ENCODE measurements around the gene MGME1.

The MGME1 gene

DNA sequence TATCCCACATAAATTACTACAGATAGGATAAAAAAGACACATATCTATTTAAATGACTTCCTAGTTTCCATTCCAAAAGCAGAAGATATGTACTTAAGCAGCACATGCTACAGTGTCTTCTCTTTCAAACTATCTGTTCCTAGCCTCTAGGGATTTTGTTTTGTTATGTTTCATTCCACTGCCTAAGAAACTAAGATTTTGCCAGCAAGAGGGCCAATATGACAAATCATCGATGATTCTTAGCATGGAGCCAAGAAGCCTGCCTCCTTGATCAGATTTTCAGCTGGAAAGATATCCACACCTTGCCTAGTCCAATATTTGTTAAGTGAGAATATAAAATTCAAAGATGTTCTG, 7.3 kb upstream of the MGME1 start:
- no peak for DNase-seq

DNA sequence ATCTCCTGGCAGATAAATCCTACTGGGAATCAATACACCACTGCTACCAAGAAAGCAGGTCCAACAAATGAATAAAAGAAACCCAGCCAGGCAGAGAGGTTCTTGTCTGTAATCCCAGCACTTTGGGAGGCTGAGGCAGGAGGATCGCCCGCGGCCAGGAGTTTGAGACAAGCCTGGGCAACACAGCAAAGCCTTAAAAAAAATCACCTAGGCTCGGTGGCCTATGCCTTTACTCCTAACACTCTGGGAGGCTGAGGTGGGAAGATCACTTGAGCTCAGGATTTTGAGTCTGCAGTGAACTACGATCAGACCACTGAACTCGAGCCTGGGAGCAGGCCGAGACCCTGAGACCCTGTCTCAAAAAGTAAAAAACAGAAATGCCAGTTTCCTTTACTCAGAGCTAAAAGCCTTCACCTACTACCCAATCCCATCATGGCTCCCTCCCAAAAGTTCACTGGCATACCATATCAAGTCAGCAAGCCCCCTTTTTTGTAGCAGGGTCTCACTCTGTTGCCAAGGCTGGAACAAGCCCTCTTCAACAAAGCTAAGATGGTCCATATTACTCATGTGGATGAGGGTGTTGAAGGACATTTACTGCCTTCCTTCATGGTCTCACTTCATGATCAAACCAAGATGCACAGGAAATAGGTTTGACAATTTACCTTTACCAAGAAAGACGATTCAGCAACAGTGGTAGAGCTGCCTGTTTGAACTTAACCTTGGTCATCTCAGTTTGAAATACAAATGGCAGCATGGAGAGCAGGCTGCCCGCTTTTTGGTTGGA, 5.5 kb upstream of the MGME1 start:
- peak; percentile 56 for DNase-seq

- no peak for DNase-seq
These were observed 4.7 kb upstream of the MGME1 start for GRCh38 chr20:17964073-17964472.

- DNase-seq = no peak
These were observed 4.2 kb upstream of the MGME1 start for GRCh38 chr20:17964632-17965031.

GRCh38 chr20:17965042-17965697, 3.6 kb upstream of the MGME1 start:
- peak; percentile 53 for DNase-seq

GRCh38 chr20:17966432-17967310, 2.1 kb upstream of the MGME1 start:
- DNase-seq = no peak

DNA sequence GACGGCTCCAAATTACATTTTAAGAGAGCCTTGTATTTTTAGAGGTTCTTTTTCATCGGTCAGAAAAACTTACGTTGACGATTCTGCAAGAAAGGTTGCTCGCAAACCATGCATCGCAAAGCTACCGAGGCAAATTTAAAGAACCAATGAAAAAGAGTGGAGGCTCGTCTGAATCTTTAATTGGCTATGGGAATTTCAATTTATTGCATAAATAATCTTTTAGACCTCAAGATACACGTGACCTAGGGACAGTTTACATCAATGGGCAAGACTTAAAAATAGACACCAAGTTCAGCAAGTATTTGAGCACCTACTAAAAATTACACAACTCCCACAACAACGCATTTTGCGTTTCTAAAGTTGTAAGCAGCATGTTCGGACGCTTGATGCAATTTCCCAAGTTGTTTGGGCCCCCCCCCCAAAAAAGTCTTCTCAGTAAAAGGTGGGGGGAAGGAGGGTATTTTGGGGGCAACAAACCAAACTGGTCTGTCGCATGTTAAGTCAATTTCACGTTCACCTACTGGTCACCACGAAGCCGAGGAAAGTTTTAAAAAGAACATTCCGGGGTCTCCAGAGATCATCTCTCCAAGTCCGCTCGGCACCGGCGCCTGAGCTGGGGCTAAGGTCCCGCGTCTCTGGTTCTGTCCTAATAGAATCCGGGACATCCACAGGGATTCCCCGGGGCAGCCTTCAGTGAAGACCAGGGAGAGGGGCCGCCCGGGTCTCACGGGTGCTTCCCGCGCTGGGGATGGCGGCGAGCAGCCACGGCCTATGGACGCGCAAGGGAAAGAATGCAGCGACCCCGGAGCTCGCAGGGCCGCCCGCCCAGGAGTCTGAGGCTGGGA, 1.1 kb upstream of the MGME1 start:
- DNase-seq = no peak

GRCh38 chr20:17969278-17969883, 563 bp downstream of the MGME1 start:
- no peak for DNase-seq

GRCh38 chr20:17969884-17970409, 1.1 kb downstream of the MGME1 start:
- DNase-seq = peak; percentile 61

DNA sequence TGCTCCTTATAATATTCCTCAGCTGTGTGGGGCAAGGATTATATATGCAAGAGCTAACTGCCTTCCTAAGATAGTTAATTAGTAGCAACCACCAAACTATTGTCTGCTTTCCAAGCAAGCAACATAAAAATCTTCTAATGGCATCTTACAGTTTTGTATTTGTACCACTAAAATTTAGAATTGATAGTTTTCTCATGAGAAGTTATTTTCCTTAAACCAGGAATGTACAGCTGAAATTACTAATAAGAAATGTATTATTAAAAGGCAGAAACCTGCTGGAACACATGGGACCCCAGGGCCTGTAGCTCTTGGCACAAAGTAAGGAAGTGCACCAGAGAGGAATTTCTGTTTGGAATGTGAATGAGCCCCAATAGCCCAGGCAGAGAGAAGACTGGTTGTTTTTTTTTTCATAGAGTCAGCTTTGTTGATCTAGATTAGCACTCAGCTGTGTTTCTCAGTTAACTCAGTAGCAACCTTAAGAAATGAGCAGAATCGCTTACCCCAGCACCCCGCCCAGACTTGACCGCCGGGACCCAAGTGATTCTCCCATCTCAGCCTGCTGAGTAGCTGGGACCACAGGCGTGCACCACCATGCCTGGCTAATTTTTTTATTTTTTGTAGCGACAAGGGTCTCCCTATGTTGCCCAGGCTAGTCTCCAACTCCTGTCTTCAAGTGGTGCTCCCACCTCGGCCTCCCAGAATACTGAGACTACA, 2.6 kb downstream of the MGME1 start:
- peak; percentile 55 for DNase-seq

- no peak for DNase-seq
These were observed 3.3 kb downstream of the MGME1 start for GRCh38 chr20:17972121-17972520.

DNA sequence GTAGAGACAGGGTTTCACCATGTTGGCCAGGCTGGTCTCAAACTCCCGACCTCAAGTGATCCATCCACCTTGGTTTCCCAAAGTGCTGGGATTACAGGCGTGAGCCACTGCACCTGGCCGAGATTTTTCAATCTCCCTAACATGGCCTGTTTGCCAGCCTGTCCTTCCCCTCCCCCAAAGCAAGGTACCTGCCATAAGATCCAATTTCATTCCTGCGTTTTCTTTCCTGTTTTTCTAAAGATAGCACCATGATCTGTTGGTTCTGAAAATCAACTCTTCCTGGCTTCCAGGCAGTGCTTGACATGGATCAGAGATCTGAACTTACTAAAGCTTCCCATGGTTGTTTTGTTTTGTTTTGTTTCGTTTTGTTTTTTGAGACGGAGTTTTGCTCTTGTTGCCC, 7.5 kb downstream of the MGME1 start:
- DNase-seq = no peak

- DNase-seq = no peak
These were observed 16.7 kb downstream of the MGME1 start for GRCh38 chr20:17985388-17986018.

DNA sequence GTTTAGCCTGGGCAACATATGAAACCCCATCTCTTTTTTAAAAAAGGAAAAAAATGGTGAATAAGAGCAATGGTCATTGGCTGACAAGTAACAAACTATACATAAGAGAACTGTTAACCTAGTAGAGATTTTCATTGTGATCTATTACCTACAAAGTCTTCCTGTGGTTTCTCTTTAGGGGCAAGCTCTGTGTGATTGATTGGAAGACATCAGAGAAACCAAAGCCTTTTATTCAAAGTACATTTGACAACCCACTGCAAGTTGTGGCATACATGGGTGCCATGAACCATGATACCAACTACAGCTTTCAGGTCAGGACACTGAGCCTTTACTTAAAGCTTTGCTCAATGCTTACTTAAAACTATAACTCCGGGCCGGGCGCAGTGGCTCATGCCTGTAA, 19.2 kb downstream of the MGME1 start:
- no peak for DNase-seq

GRCh38 chr20:17990278-17990972, 21.6 kb downstream of the MGME1 start:
- no peak for DNase-seq

DNA sequence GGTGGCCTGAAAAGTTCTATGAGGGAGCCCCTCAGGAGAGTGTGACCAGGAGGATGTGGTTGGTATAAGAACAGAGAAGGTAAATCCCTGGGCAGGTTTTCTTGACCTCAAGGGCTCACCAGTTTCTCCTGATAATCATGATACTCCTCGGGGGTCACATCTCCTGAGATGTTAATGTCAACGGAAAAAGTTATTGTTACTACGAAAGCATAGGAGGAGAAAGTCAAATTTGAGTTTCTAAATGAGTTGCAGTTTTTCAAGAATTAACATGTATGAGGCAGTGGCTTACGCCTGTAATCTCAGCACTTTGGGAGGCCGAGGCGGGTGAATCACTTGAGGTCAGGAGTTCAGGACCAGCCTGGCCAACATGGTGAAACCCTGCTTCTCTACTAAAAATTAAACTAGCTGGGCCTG, 23.4 kb downstream of the MGME1 start:
- DNase-seq = no peak

DNA sequence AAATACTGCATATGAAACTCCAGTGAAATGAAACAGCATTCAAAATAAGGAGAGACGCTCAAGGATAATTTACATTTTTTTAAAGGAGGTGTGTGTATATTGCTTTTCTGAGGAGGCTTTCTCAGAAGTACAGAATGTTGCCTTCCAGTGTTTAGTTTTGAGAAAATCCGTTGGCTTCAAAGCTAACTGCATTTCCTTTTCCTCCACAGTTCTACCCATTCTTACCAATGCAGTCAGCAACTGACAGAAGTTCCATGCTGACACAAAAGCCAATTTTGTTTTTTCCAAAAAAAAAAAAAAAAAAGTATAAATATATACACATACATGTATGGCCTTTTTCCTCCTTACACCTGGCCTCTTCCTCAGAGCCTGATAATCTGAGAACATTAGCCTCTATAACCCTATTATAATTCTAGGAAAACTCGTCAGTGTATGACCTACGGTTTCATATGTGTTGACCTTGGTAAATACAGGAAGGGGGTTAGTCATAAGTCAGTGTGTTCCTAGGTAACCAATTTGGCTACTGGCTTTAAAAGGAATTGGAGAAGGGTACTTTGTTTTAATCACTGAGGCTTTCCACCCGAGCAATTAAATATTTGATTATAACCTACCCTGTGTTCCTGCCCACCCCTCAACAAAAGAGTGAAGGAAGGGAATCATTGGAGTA, 24.2 kb downstream of the MGME1 start:
- DNase-seq = no peak

DNA sequence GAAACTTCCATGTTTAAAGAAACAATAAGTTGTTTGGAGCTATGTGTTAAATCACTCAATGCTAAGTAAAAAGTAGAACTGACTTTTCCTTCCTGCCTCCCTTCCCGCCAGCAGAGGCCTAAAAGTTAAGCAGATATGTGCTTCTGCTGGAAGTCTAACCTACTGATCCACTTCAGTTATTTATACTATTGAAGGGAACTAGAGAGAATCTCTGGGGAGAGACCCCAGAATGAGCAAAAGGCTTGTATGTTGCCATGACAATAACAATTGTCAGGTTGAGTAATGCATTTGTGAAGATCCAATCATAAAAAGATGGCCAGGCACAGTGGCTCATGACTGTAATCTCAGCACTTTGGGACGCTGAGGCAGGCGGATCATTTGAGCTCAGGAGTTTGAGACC, 24.7 kb downstream of the MGME1 start:
- DNase-seq = no peak

GRCh38 chr20:17995967-17996819, 27.4 kb downstream of the MGME1 start:
- DNase-seq = no peak
